ENCODE measurements around the gene UCK1.

Gene UCK1

GRCh38 chr9:131478421-131478868, 52.6 kb downstream of the UCK1 start:
- H2AFZ ChIP-seq (ENCODE audit: low read depth, low read length): no peak overlapping the region
- DNase-seq (peak; percentile 57), ATAC-seq (ENCODE audit: insufficient read depth, low read depth) (peak; percentile 73)
- no peak overlapping the region for H3K4me3 ChIP-seq (ENCODE audit: low read depth in 1 of 2, low read length in 2 of 2)
- H3K36me3 ChIP-seq (ENCODE audit: insufficient read depth, low read length): peaks cover 94% of the 10 kb centered on the region
- TF ChIP-seq CTCF (IDR thresholded peaks at IDR 0.05; ENCODE audit: borderline replicate concordance, extremely low read depth, low read length, poor library complexity, severe bottlenecking): peak; percentile 52
- no peak for TF ChIP-seq EZH2 (IDR thresholded peaks at IDR 0.05; ENCODE audit: borderline replicate concordance, low read depth, low read length, severe bottlenecking)
- H4K20me1 ChIP-seq (ENCODE audit: insufficient read depth, low read length): peaks cover 60% of the 10 kb centered on the region
- no peak overlapping the region for H3K9ac ChIP-seq (ENCODE audit: low read depth, low read length)
- H3K27me3 ChIP-seq (ENCODE audit: insufficient read depth, low read length, poor library complexity): no peaks in the 10 kb centered on the region
- H3K27ac ChIP-seq (ENCODE audit: low read length): no peak overlapping the region
- H3K9me3 ChIP-seq (ENCODE audit: insufficient read depth, low read length, severe bottlenecking): no peaks in the 10 kb centered on the region
- H3K79me2 ChIP-seq (ENCODE audit: insufficient read depth, low read length): peaks cover 7% of the 10 kb centered on the region; the same call in 1 of the 2 replicates
- no peaks in the 10 kb centered on the region for H3K4me1 ChIP-seq (ENCODE audit: insufficient read depth, low read length)
- H3K4me2 ChIP-seq (ENCODE audit: insufficient read depth, low read length): no peak overlapping the region

- Histone ChIP-seq H3K79me2 (ENCODE audit: insufficient read depth, low read length) (peaks cover 12% of the 10 kb centered on the region; the same call in 1 of the 2 replicates), H3K4me2 (ENCODE audit: insufficient read depth, low read length) (no peak overlapping the region), H3K36me3 (ENCODE audit: insufficient read depth, low read length) (peaks cover 94% of the 10 kb centered on the region), H3K9me3 (ENCODE audit: insufficient read depth, low read length, severe bottlenecking) (no peaks in the 10 kb centered on the region), H4K20me1 (ENCODE audit: insufficient read depth, low read length) (peaks cover 61% of the 10 kb centered on the region), H2AFZ (ENCODE audit: low read depth, low read length) (no peak overlapping the region), H3K27ac (ENCODE audit: low read length) (no peak overlapping the region), H3K4me1 (ENCODE audit: insufficient read depth, low read length) (no peaks in the 10 kb centered on the region), H3K4me3 (ENCODE audit: low read depth in 1 of 2, low read length in 2 of 2) (no peak overlapping the region), H3K27me3 (ENCODE audit: insufficient read depth, low read length, poor library complexity) (no peaks in the 10 kb centered on the region), H3K9ac (ENCODE audit: low read depth, low read length) (no peak overlapping the region)
- no peak for ATAC-seq (ENCODE audit: insufficient read depth, low read depth)
- TF ChIP-seq EZH2 (IDR thresholded peaks at IDR 0.05; ENCODE audit: borderline replicate concordance, low read depth, low read length, severe bottlenecking) (no peak), CTCF (IDR thresholded peaks at IDR 0.05; ENCODE audit: borderline replicate concordance, extremely low read depth, low read length, poor library complexity, severe bottlenecking) (no peak)
- DNase-seq: no peak
Observed at GRCh38 chr9:131477816-131478419, 53.1 kb downstream of the UCK1 start.

- no peak for ATAC-seq (ENCODE audit: insufficient read depth, low read depth)
- no peaks in the 10 kb centered on the region for H3K9me3 ChIP-seq (ENCODE audit: insufficient read depth, low read length, severe bottlenecking)
- H3K4me3 ChIP-seq (ENCODE audit: low read depth in 1 of 2, low read length in 2 of 2): no peak overlapping the region
- no peak for DNase-seq
- TF ChIP-seq EZH2 (IDR thresholded peaks at IDR 0.05; ENCODE audit: borderline replicate concordance, low read depth, low read length, severe bottlenecking) (no peak), CTCF (IDR thresholded peaks at IDR 0.05; ENCODE audit: borderline replicate concordance, extremely low read depth, low read length, poor library complexity, severe bottlenecking) (no peak)
- H4K20me1 ChIP-seq (ENCODE audit: insufficient read depth, low read length): peaks cover 66% of the 10 kb centered on the region
- no peak overlapping the region for H2AFZ ChIP-seq (ENCODE audit: low read depth, low read length)
- H3K27me3 ChIP-seq (ENCODE audit: insufficient read depth, low read length, poor library complexity): no peaks in the 10 kb centered on the region
- H3K79me2 ChIP-seq (ENCODE audit: insufficient read depth, low read length): peaks cover 14% of the 10 kb centered on the region; the same call in 1 of the 2 replicates
- H3K36me3 ChIP-seq (ENCODE audit: insufficient read depth, low read length): peaks cover 94% of the 10 kb centered on the region
- no peak overlapping the region for H3K9ac ChIP-seq (ENCODE audit: low read depth, low read length)
- no peaks in the 10 kb centered on the region for H3K4me1 ChIP-seq (ENCODE audit: insufficient read depth, low read length)
- H3K4me2 ChIP-seq (ENCODE audit: insufficient read depth, low read length): no peak overlapping the region
- no peak overlapping the region for H3K27ac ChIP-seq (ENCODE audit: low read length)
Observed at GRCh38 chr9:131477367-131477766, 53.7 kb downstream of the UCK1 start.
